Rectal smooth muscle tissue (tissue), 1 donor: ENCODE measurements around the gene GABRB3.

Experiments used
- H3K27ac ChIP-seq: one replicate; pipeline ENCODE4 v1.7.0; 2013; ENCODE audit warnings: low read depth, low read length, inconsistent platforms
- H3K27me3 ChIP-seq: one replicate; pipeline ENCODE4 v1.7.0; 2013; ENCODE audit warnings: low read length; ENCODE audit not compliant: control insufficient read depth, insufficient read depth
- H3K36me3 ChIP-seq: one replicate; pipeline ENCODE4 v1.7.0; 2013; ENCODE audit warnings: low read length; ENCODE audit not compliant: control insufficient read depth, insufficient read depth
- H3K4me1 ChIP-seq: one replicate; pipeline ENCODE4 v1.7.0; 2013; ENCODE audit warnings: low read length; ENCODE audit not compliant: control insufficient read depth, insufficient read depth
- H3K4me3 ChIP-seq: one replicate; pipeline ENCODE4 v1.7.0; 2013; ENCODE audit warnings: low read length
- H3K9ac ChIP-seq: one replicate; pipeline ENCODE4 v1.7.0; 2013; ENCODE audit warnings: low read length

The GABRB3 gene

GRCh38 chr15:26661748-26662147 is 111.1 kb downstream of the GABRB3 start:
- Histone ChIP-seq H3K27me3 (no peaks in the 10 kb centered on the region), H3K9ac (no peak overlapping the region), H3K4me3 (no peak overlapping the region), H3K36me3 (no peaks in the 10 kb centered on the region), H3K4me1 (no peaks in the 10 kb centered on the region), H3K27ac (no peak overlapping the region)

- H3K27ac ChIP-seq = no peak overlapping the region
Observed at GRCh38 chr15:26661107-26661506, 111.8 kb downstream of the GABRB3 start.

DNA sequence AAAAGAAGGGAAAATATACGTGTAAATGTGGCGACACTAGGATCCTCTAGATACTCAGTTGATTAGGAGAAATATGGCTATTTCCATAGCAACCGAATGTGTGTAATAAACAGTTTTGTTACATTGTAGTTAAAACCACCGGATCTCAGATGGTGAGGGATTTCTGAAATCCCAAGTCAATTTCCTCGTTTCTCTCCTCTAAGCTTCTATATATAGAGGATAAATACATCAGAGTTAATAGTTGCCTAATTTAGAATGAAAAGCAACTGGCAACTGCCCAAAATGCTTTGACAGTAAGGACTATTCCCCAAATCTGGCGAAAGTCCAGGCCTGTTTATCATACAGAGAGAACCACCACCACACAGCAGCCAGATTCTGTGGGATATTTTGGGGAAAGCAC is 112.6 kb downstream of the GABRB3 start:
- H3K36me3 ChIP-seq = no peaks in the 10 kb centered on the region
- no peak overlapping the region for H3K4me3 ChIP-seq
- H3K4me1 ChIP-seq = no peaks in the 10 kb centered on the region
- no peak overlapping the region for H3K27ac ChIP-seq
- no peak overlapping the region for H3K9ac ChIP-seq
- no peaks in the 10 kb centered on the region for H3K27me3 ChIP-seq

More at GRCh38 chr15:26661107-26661506, 111.8 kb downstream of the GABRB3 start:
- H3K27me3 ChIP-seq = no peaks in the 10 kb centered on the region
- no peak overlapping the region for H3K4me3 ChIP-seq
- no peaks in the 10 kb centered on the region for H3K4me1 ChIP-seq
- H3K9ac ChIP-seq = no peak overlapping the region
- no peaks in the 10 kb centered on the region for H3K36me3 ChIP-seq

- no peak overlapping the region for H3K4me3 ChIP-seq
- H3K4me1 ChIP-seq = no peaks in the 10 kb centered on the region
- H3K27me3 ChIP-seq = no peaks in the 10 kb centered on the region
- no peak overlapping the region for H3K9ac ChIP-seq
- no peak overlapping the region for H3K27ac ChIP-seq
- no peaks in the 10 kb centered on the region for H3K36me3 ChIP-seq
Observed at GRCh38 chr15:26658290-26658689, 114.6 kb downstream of the GABRB3 start.

GRCh38 chr15:26656080-26656479 is 116.8 kb downstream of the GABRB3 start:
- H3K9ac ChIP-seq = no peak overlapping the region
- H3K36me3 ChIP-seq = no peaks in the 10 kb centered on the region
- no peak overlapping the region for H3K27ac ChIP-seq
- H3K27me3 ChIP-seq = no peaks in the 10 kb centered on the region
- no peaks in the 10 kb centered on the region for H3K4me1 ChIP-seq
- H3K4me3 ChIP-seq = no peak overlapping the region

DNA sequence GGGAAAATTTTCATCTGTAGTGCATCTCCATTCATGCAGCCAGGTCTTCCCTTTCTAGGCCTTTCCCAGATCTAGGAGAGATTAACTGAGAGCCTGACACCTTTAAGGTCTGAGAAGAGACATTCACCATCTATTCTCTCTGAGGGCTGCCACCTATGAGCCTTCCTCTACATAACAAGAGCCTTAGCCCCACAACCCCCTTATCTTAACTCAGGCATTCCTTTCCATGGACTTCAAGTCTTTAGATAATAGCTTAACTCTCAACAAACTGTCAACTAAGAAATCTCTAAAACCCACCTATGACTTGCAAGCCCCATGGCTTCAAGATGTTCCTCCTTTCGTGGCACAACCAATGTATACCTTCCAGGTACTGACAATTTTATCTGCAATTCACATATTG is 121.0 kb downstream of the GABRB3 start:
- Histone ChIP-seq H3K4me1 (no peaks in the 10 kb centered on the region), H3K36me3 (no peaks in the 10 kb centered on the region)

DNA sequence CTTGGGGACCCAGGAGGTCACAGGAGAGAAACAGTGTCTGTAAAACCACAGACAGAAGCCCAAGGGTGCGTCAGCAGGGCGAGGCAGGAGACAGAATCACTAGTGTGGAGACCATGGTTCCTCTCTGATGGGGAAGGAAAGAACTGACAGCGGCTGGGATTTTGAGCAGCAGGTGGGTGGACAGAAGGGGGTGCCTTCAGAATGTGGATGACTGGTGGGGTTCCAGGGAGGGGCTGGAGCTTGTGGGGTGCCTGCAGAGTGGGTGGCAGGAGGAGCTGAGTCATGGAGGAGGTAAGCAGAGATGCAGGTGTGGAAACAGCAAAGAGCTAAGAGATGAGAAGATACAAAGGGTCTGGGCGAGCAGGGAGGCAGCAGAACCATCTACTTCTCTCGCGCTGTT is 124.2 kb downstream of the GABRB3 start:
- Histone ChIP-seq H3K36me3 (no peaks in the 10 kb centered on the region), H3K9ac (no peak overlapping the region), H3K4me1 (no peaks in the 10 kb centered on the region), H3K27me3 (no peaks in the 10 kb centered on the region), H3K4me3 (no peak overlapping the region), H3K27ac (no peak overlapping the region)

More for the DNA sequence above, 121.0 kb downstream of the GABRB3 start:
- Histone ChIP-seq H3K27ac (no peak overlapping the region), H3K4me3 (no peak overlapping the region), H3K27me3 (no peaks in the 10 kb centered on the region), H3K9ac (no peak overlapping the region)

GRCh38 chr15:26644948-26645347 is 127.9 kb downstream of the GABRB3 start:
- no peak overlapping the region for H3K9ac ChIP-seq
- no peak overlapping the region for H3K27ac ChIP-seq
- H3K27me3 ChIP-seq = no peaks in the 10 kb centered on the region
- no peaks in the 10 kb centered on the region for H3K4me1 ChIP-seq
- no peaks in the 10 kb centered on the region for H3K36me3 ChIP-seq
- no peak overlapping the region for H3K4me3 ChIP-seq

DNA sequence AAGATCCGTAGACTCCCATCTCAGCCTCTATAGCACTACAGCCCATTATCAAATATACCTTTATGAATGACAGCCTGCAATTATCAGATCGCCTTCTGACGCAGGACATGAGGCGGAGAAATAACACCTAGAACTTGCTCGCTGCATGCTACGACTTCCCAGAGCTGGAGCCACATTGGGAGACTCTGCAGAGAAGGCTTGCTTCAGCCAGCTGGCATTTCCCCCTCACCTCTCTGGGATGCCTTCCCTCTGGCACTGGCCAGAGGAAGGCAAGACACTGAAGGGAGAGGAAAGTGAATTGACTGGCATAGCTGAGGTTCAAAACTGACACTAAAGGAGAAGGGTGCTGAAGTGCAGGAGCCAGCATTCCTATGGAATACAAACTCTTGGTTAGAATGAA is 131.7 kb downstream of the GABRB3 start:
- H3K27me3 ChIP-seq = no peaks in the 10 kb centered on the region
- no peak overlapping the region for H3K4me3 ChIP-seq
- no peaks in the 10 kb centered on the region for H3K36me3 ChIP-seq
- no peak overlapping the region for H3K27ac ChIP-seq
- H3K9ac ChIP-seq = no peak overlapping the region
- H3K4me1 ChIP-seq = no peaks in the 10 kb centered on the region

DNA sequence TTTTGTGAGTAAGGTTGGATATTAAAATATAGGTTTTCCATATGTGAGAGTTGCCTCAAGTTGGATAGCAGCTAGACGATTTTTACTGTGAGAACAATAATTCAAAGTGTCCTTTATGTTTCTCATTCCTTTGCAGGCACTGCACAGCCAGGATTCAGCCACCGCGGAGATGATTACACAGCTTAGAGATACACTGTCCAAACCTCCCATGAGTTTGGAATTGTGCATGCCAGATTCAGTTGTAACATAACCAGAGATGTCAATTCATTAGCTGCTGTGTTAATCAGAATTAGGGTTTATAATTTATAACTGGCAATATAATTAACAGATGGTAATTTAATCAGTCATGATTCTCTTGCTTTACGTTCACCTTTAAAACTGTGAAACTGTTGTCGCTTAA is 132.3 kb downstream of the GABRB3 start:
- no peaks in the 10 kb centered on the region for H3K36me3 ChIP-seq
- no peaks in the 10 kb centered on the region for H3K4me1 ChIP-seq
- no peaks in the 10 kb centered on the region for H3K27me3 ChIP-seq
- no peak overlapping the region for H3K4me3 ChIP-seq
- no peak overlapping the region for H3K27ac ChIP-seq
- no peak overlapping the region for H3K9ac ChIP-seq

GRCh38 chr15:26639966-26640365 is 132.9 kb downstream of the GABRB3 start:
- Histone ChIP-seq H3K9ac (no peak overlapping the region), H3K27me3 (no peaks in the 10 kb centered on the region), H3K4me1 (no peaks in the 10 kb centered on the region), H3K36me3 (no peaks in the 10 kb centered on the region), H3K4me3 (no peak overlapping the region), H3K27ac (no peak overlapping the region)

DNA sequence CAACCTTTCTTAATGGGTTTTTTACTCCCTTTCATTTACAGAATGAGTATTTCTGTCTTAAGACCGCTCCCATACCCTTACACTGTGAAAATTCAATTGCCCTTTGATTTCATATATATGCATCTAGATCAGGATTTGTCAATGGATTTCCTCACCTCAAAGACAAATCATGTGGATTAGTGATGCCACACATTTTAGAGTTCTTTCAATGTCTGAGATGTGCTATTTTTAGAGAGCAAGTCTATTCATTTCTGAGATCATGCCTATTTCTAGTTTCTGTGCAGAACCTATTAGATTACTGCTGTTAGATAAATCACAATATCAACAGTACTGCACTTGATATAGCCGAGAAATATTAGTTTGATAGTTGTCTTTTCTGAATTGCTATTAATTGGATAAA is 137.3 kb downstream of the GABRB3 start:
- Histone ChIP-seq H3K4me1 (no peaks in the 10 kb centered on the region), H3K9ac (no peak overlapping the region), H3K36me3 (no peaks in the 10 kb centered on the region), H3K4me3 (no peak overlapping the region), H3K27ac (no peak overlapping the region), H3K27me3 (no peaks in the 10 kb centered on the region)

DNA sequence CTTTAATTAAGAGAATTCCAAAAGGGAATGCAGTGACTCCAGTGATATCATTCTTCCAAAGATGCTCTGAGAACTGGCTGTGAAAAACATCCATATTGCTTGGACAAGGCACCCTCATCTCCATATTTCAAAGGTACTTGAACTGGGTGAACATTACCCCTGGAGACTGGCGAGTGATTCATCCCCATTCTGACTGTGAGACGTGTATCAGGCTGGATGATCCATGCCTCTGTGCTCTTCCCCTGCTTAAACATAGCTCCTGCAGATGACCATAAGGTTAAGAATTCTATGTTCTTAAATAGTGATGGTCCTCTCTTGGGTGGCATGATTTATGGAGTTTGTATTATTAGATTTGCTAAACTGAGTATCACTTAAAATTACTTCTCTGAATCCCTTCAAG is 137.8 kb downstream of the GABRB3 start:
- H3K36me3 ChIP-seq = no peaks in the 10 kb centered on the region
- no peak overlapping the region for H3K9ac ChIP-seq
- H3K27me3 ChIP-seq = no peaks in the 10 kb centered on the region
- H3K4me1 ChIP-seq = no peaks in the 10 kb centered on the region
- H3K27ac ChIP-seq = no peak overlapping the region
- no peak overlapping the region for H3K4me3 ChIP-seq
